Activated T-cell treated with anti-CD3 and anti-CD28 coated beads, Interleukin-2, amount 50 U/mL, for 4 hours (primary cell): Measurements from ENCODE around the gene TBX18. TPM values are rescaled to one million over a fixed set of nuclear protein-coding genes. Genes with fewer than 3 reads are reported as not detected.

Experiments
- ATAC-seq, 2 donors: fragments of 200-7000 bp; cut with Tn5 transposase; one replicate each; pipeline ENCODE4 v1.10.0; 2021
- DNase-seq: peaks from one replicate; pipeline ENCODE4 v3.0.0-alpha.2; 2020
- H3K27me3 Mint-ChIP-seq: one replicate; pipeline ENCODE4 v1.8.0; 2021; ENCODE audit warnings: low read depth, mixed read lengths
- H3K36me3 Mint-ChIP-seq: one replicate; pipeline ENCODE4 v1.8.0; 2022; ENCODE audit warnings: mixed read lengths; ENCODE audit not compliant: insufficient read depth
- H3K4me1 Mint-ChIP-seq: one replicate; pipeline ENCODE4 v1.8.0; 2021; ENCODE audit warnings: low read depth, mixed read lengths
- H3K4me3 Mint-ChIP-seq: one replicate; pipeline ENCODE4 v1.8.0; 2021; ENCODE audit warnings: mild to moderate bottlenecking, moderate library complexity, mixed read lengths
- H3K9me3 Mint-ChIP-seq: one replicate; pipeline ENCODE4 v1.8.0; 2021; ENCODE audit warnings: mixed read lengths
- total RNA-seq, 3 donors: library from RNA; stranded (reverse); gene quantifications; one replicate each; pipeline ENCODE4 v1.2.1, GENCODE V29; 2021

TBX18 gene
- total RNA-seq, 3 donors from 2014 or later = not detected

- no peaks in the 10 kb centered on the region for H3K4me1 Mint-ChIP-seq
- no peak for DNase-seq
- H3K9me3 Mint-ChIP-seq = no peaks in the 10 kb centered on the region
- no peaks in the 10 kb centered on the region for H3K27me3 Mint-ChIP-seq
- no peak overlapping the region for H3K4me3 Mint-ChIP-seq
- no peaks in the 10 kb centered on the region for H3K36me3 Mint-ChIP-seq
- ATAC-seq = no peak
Measured at GRCh38 chr6:84743616-84744015, 20.8 kb downstream of the TBX18 start.

- Mint-ChIP-seq H3K36me3 (no peaks in the 10 kb centered on the region), H3K27me3 (no peaks in the 10 kb centered on the region), H3K9me3 (no peaks in the 10 kb centered on the region), H3K4me3 (no peak overlapping the region), H3K4me1 (no peaks in the 10 kb centered on the region)
- DNase-seq (no peak), ATAC-seq (no peak)
Measured at GRCh38 chr6:84740385-84740784, 24.0 kb downstream of the TBX18 start.

- Mint-ChIP-seq H3K4me3 (no peak overlapping the region), H3K27me3 (no peaks in the 10 kb centered on the region), H3K36me3 (no peaks in the 10 kb centered on the region), H3K4me1 (no peaks in the 10 kb centered on the region), H3K9me3 (no peaks in the 10 kb centered on the region)
- ATAC-seq = no peak
- DNase-seq = no peak
Measured at GRCh38 chr6:84739866-84740208, 24.6 kb downstream of the TBX18 start.

- H3K4me1 Mint-ChIP-seq = no peaks in the 10 kb centered on the region
- H3K9me3 Mint-ChIP-seq = no peaks in the 10 kb centered on the region
- no peaks in the 10 kb centered on the region for H3K27me3 Mint-ChIP-seq
- H3K36me3 Mint-ChIP-seq = no peaks in the 10 kb centered on the region
- no peak for ATAC-seq
- DNase-seq = no peak
- H3K4me3 Mint-ChIP-seq = no peak overlapping the region
Measured at GRCh38 chr6:84738996-84739865, 25.2 kb downstream of the TBX18 start.

- H3K27me3 Mint-ChIP-seq = no peaks in the 10 kb centered on the region
- H3K4me3 Mint-ChIP-seq = no peak overlapping the region
- ATAC-seq = no peak
- H3K36me3 Mint-ChIP-seq = no peaks in the 10 kb centered on the region
- H3K4me1 Mint-ChIP-seq = no peaks in the 10 kb centered on the region
- no peak for DNase-seq
- H3K9me3 Mint-ChIP-seq = no peaks in the 10 kb centered on the region
Measured at GRCh38 chr6:84733889-84734288, 30.5 kb downstream of the TBX18 start.

GRCh38 chr6:84731901-84732300, 32.5 kb downstream of the TBX18 start:
- no peak overlapping the region for H3K4me3 Mint-ChIP-seq
- H3K36me3 Mint-ChIP-seq = no peaks in the 10 kb centered on the region
- no peaks in the 10 kb centered on the region for H3K9me3 Mint-ChIP-seq
- no peaks in the 10 kb centered on the region for H3K4me1 Mint-ChIP-seq
- DNase-seq (no peak), ATAC-seq (no peak)
- no peaks in the 10 kb centered on the region for H3K27me3 Mint-ChIP-seq

GRCh38 chr6:84731401-84731800, 33.0 kb downstream of the TBX18 start:
- no peaks in the 10 kb centered on the region for H3K4me1 Mint-ChIP-seq
- no peaks in the 10 kb centered on the region for H3K27me3 Mint-ChIP-seq
- DNase-seq (no peak), ATAC-seq (no peak)
- no peak overlapping the region for H3K4me3 Mint-ChIP-seq
- no peaks in the 10 kb centered on the region for H3K36me3 Mint-ChIP-seq
- H3K9me3 Mint-ChIP-seq = no peaks in the 10 kb centered on the region

GRCh38 chr6:84728602-84729001, 35.8 kb downstream of the TBX18 start:
- Mint-ChIP-seq H3K36me3 (no peaks in the 10 kb centered on the region), H3K4me3 (no peak overlapping the region), H3K9me3 (no peaks in the 10 kb centered on the region), H3K27me3 (no peaks in the 10 kb centered on the region), H3K4me1 (no peaks in the 10 kb centered on the region)
- DNase-seq (no peak), ATAC-seq (no peak)

- Mint-ChIP-seq H3K4me1 (no peaks in the 10 kb centered on the region), H3K27me3 (no peaks in the 10 kb centered on the region), H3K9me3 (no peaks in the 10 kb centered on the region), H3K36me3 (no peaks in the 10 kb centered on the region), H3K4me3 (no peak overlapping the region)
- ATAC-seq (no peak), DNase-seq (no peak)
Measured at GRCh38 chr6:84719152-84719551, 45.2 kb downstream of the TBX18 start.

- no peak for ATAC-seq
- Mint-ChIP-seq H3K27me3 (no peaks in the 10 kb centered on the region), H3K4me3 (no peak overlapping the region), H3K36me3 (no peaks in the 10 kb centered on the region), H3K9me3 (no peaks in the 10 kb centered on the region), H3K4me1 (no peaks in the 10 kb centered on the region)
- DNase-seq = no peak
Measured at GRCh38 chr6:84718038-84718955, 46.1 kb downstream of the TBX18 start.

- Mint-ChIP-seq H3K9me3 (no peaks in the 10 kb centered on the region), H3K4me3 (no peak overlapping the region), H3K36me3 (no peaks in the 10 kb centered on the region), H3K4me1 (no peaks in the 10 kb centered on the region), H3K27me3 (no peaks in the 10 kb centered on the region)
- DNase-seq (no peak), ATAC-seq (no peak)
Measured at GRCh38 chr6:84709121-84709520, 55.3 kb downstream of the TBX18 start.

GRCh38 chr6:84707171-84707570, 57.2 kb downstream of the TBX18 start:
- ATAC-seq (no peak), DNase-seq (no peak)
- Mint-ChIP-seq H3K9me3 (no peaks in the 10 kb centered on the region), H3K36me3 (no peaks in the 10 kb centered on the region), H3K4me1 (no peaks in the 10 kb centered on the region), H3K27me3 (no peaks in the 10 kb centered on the region), H3K4me3 (no peak overlapping the region)

GRCh38 chr6:84696166-84696565, 68.2 kb downstream of the TBX18 start:
- no peak overlapping the region for H3K4me3 Mint-ChIP-seq
- peaks cover 9% of the 10 kb centered on the region for H3K9me3 Mint-ChIP-seq
- no peaks in the 10 kb centered on the region for H3K36me3 Mint-ChIP-seq
- ATAC-seq (no peak), DNase-seq (no peak)
- no peaks in the 10 kb centered on the region for H3K27me3 Mint-ChIP-seq
- no peaks in the 10 kb centered on the region for H3K4me1 Mint-ChIP-seq

GRCh38 chr6:84691978-84692623, 72.3 kb downstream of the TBX18 start:
- no peak for ATAC-seq
- H3K9me3 Mint-ChIP-seq = peaks cover 3% of the 10 kb centered on the region
- H3K36me3 Mint-ChIP-seq = no peaks in the 10 kb centered on the region
- no peak for DNase-seq
- H3K4me1 Mint-ChIP-seq = no peaks in the 10 kb centered on the region
- H3K4me3 Mint-ChIP-seq = no peak overlapping the region
- H3K27me3 Mint-ChIP-seq = no peaks in the 10 kb centered on the region
